Erythroblast (primary cell): ENCODE results near the gene NUDCD3.

Source experiments
- GATA1 ChIP-seq: IDR thresholded peaks from 2 replicates; pipeline ENCODE4 v1.6.1; 2011; ENCODE audit warnings: low read depth, mild to moderate bottlenecking, control low read depth, low read length, moderate library complexity
- POLR2A ChIP-seq: IDR thresholded peaks from 2 replicates; pipeline ENCODE4 v1.6.1; 2011; ENCODE audit warnings: mild to moderate bottlenecking, low read length

DNA sequence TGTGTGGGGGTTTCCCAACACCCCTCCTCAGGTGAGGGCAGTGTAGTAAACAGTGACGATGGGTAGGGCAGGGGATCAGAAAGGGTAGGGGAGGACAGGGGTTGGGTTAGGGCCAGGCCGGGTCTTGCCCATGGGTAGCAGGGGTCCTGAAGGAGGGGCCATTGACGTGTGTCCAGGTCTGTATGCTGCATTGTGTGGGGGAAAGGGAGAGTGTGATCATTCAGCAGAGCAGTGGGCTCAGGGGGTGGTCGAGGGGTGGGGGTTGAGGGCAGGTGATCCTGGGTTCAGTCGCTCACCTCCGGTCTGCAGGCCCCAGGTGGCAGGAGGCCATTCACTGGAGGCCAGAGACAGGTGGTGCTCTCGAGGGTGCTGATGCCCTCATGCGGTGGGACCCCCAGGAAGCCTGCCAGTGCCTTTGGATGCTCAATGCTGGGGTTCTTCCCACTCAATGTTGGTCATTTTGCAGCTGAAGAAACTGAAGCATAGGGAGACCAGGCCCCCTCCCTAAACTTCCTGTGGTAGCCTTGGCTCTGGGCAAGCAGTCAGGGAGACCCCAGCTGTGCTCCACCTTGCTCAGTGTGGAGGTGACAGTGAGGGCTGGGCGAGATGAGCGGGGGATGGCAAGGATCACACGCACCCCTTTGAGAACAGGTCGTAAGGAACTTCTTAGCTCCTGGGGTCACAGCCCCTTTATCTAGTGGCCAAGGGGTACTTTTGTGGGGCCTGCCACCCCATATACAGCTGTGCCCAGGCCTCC, 116.3 kb downstream of the NUDCD3 start:
- TF ChIP-seq POLR2A (no peak), GATA1 (no peak)
